GM12875 (cell line): ENCODE data around the gene MRPL12.

Experiments
- H3K4me3 ChIP-seq: one replicate; pipeline ENCODE4 v1.5.1; 2011; ENCODE audit warnings: low read depth, low read length, control low read depth
- TF ChIP-seq, protein P1 (sequence below): IDR thresholded peaks from 2 replicates; pipeline ENCODE4 v1.5.1; 2011; ENCODE audit warnings: low read depth, mild to moderate bottlenecking, control low read depth, inconsistent platforms, low read length, moderate library complexity, borderline replicate concordance; ENCODE audit not compliant: insufficient read depth

MRPL12 gene

DNA sequence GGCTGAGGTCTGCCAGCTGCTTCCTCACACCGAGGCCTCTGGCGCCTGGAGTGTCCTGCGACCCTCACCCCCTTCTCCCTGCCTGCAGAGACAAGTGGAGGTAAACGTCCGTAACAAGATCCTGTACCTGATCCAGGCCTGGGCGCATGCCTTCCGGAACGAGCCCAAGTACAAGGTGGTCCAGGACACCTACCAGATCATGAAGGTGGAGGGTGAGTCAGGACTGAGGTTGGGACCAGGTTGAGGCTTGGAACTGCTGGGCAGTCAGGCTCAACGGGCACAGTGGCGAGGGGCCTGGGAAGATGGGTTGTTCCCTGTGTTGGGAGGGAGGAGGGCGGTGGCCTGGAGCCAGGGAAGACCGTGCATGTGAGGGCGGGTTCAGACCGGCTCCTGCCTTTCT lies 14.6 kb upstream of the MRPL12 start:
- TF ChIP-seq, protein P1, sequence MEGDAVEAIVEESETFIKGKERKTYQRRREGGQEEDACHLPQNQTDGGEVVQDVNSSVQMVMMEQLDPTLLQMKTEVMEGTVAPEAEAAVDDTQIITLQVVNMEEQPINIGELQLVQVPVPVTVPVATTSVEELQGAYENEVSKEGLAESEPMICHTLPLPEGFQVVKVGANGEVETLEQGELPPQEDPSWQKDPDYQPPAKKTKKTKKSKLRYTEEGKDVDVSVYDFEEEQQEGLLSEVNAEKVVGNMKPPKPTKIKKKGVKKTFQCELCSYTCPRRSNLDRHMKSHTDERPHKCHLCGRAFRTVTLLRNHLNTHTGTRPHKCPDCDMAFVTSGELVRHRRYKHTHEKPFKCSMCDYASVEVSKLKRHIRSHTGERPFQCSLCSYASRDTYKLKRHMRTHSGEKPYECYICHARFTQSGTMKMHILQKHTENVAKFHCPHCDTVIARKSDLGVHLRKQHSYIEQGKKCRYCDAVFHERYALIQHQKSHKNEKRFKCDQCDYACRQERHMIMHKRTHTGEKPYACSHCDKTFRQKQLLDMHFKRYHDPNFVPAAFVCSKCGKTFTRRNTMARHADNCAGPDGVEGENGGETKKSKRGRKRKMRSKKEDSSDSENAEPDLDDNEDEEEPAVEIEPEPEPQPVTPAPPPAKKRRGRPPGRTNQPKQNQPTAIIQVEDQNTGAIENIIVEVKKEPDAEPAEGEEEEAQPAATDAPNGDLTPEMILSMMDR: no peak

DNA sequence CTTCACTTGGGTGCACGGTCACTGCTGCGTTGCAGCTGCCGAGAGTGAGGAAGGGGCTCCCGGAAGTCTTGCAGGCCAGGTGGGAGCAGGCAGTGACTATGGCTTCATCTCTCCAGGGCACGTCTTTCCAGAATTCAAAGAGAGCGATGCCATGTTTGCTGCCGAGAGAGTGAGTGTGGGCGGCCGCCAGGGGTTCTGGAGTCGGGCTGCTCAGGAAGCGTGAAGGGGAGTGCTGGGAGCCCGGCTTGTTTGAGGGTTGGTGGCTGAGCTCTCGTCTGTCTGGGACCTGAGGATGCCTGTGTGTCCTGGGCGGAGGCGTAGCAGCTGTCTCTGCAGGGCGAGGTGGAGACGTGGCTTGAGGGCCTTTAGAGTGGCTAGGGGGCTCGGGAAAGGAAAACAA lies 13.1 kb upstream of the MRPL12 start:
- TF ChIP-seq, protein P1: no peak
- no peak overlapping the region for H3K4me3 ChIP-seq

More for the DNA sequence above, 14.6 kb upstream of the MRPL12 start:
- no peak overlapping the region for H3K4me3 ChIP-seq

DNA sequence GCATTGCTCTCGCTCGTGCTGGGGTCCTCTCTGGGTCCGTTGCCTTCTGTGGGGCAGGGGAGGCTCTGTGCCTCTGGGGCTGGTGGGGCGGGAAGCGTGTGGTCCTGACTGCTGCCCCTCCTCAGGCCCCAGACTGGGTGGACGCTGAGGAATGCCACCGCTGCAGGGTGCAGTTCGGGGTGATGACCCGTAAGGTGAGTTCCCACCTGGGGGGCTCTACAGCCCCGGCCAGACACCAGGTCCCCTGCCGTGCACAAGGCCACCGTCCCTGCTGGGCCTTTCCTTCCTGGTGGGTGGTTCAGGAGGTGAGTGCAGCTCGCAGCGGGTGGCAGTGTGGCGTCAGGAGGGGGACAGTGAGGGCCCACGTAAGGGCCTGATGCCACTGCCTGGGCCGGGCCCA lies 12.6 kb upstream of the MRPL12 start:
- H3K4me3 ChIP-seq: no peak overlapping the region
- TF ChIP-seq, protein P1: no peak

DNA sequence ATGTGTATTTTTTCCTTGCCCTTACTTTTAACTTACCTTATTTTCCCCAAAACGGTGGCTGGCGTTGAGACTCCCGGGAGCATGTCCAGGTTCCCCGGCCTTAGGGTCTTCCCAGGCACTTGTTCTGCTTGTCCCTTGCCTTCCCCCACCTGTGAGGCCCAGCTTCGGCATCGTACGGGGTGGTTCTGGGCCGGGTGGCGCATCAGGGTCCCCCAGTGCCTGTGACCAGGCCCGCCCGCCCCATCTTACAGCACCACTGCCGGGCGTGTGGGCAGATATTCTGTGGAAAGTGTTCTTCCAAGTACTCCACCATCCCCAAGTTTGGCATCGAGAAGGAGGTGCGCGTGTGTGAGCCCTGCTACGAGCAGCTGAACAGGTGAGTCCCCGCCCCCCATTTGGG lies 12.0 kb upstream of the MRPL12 start:
- H3K4me3 ChIP-seq: no peak overlapping the region
- TF ChIP-seq, protein P1: no peak

DNA sequence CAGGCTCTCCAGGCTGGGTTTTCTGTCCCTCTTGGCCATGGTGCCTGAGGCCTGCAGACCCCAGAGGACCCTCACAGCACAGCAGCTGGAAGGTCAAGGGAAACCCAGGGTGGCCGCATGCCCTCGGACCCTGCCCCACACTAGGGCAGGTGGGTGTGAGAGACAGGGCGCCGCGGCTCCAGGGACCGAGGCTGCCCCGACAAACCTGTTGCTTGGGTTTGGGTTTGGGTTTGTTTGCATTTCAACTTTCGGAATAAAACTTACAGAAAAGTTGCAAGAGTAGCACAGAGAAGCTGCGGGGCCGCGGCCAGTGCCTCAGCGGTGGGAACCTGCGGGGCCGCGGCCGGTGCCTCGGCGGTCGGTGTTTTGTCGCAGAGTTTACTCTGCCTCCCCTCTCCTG lies 11.6 kb upstream of the MRPL12 start:
- TF ChIP-seq, protein P1: no peak
- H3K4me3 ChIP-seq: no peak overlapping the region

DNA sequence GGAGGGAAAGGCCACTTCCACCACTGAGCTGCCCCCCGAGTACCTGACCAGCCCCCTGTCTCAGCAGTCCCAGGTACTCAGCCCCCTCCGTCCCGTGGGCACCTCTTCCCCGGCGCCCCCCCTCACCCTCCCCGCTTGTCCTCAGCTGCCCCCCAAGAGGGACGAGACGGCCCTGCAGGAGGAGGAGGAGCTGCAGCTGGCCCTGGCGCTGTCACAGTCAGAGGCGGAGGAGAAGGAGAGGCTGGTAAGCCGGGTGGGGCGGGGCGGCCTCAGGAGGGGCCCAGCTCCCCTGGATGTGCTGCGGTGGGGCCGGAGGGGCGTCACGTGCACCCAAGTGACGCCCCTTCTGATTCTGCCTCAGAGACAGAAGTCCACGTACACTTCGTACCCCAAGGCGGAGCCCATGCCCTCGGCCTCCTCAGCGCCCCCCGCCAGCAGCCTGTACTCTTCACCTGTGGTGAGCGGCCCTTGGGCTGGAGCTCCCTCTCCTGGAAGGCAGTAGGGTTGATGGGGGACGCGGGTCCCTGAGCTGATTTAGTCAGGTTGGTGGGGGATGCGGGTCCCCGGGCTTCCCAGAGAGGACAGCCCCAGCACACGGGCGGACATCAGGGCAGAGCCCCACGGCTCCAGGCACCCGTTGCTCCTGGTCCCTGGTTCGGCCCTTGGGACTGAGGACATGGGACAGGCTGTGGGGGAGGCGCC lies 9.5 kb upstream of the MRPL12 start:
- no peak overlapping the region for H3K4me3 ChIP-seq
- TF ChIP-seq, protein P1: no peak

DNA sequence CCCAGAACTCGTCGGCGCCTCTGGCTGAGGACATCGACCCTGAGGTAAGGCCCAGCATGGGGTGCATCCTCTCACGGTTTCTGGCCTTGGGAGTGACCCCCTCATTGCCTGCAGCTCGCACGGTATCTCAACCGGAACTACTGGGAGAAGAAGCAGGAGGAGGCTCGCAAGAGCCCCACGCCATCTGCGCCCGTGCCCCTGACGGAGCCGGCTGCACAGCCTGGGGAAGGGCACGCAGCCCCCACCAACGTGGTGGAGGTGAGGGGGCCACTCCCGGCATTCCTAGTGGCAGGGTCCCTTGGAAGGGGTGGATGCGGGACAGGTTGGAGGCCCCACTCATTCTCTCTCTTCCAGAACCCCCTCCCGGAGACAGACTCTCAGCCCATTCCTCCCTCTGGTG lies 8.4 kb upstream of the MRPL12 start:
- TF ChIP-seq, protein P1: no peak
- H3K4me3 ChIP-seq: no peak overlapping the region
